GM10248 (cell line): ENCODE data around the gene PJA1.

ENCODE experiments used
- CTCF ChIA-PET: fragments of 300-600 bp; sonication (Branson Sonifier 250); formaldehyde crosslinking; extraction: SDS; loops from one replicate; lab custom pipeline; 2021; ENCODE audit warnings: antibody characterized with exemption; lab: Yijun Ruan, JAX
- POLR2A ChIA-PET: fragments of 350-650 bp; sonication (Branson Sonifier 250); formaldehyde crosslinking; extraction: SDS; loops from one replicate; lab custom pipeline; 2020; ENCODE audit warnings: antibody characterized with exemption; lab: Yijun Ruan, JAX
- DNase-seq: peaks from one replicate; pipeline ENCODE4 v3.0.0; 2012; ENCODE audit errors: extremely low spot score
- TF ChIP-seq, protein P1 (sequence below): IDR thresholded peaks from 2 replicates; pipeline ENCODE4 v1.5.1; 2012; ENCODE audit warnings: mild to moderate bottlenecking, low read depth; ENCODE audit errors: extremely low read depth, missing control alignments, control extremely low read depth

PJA1 gene

DNA sequence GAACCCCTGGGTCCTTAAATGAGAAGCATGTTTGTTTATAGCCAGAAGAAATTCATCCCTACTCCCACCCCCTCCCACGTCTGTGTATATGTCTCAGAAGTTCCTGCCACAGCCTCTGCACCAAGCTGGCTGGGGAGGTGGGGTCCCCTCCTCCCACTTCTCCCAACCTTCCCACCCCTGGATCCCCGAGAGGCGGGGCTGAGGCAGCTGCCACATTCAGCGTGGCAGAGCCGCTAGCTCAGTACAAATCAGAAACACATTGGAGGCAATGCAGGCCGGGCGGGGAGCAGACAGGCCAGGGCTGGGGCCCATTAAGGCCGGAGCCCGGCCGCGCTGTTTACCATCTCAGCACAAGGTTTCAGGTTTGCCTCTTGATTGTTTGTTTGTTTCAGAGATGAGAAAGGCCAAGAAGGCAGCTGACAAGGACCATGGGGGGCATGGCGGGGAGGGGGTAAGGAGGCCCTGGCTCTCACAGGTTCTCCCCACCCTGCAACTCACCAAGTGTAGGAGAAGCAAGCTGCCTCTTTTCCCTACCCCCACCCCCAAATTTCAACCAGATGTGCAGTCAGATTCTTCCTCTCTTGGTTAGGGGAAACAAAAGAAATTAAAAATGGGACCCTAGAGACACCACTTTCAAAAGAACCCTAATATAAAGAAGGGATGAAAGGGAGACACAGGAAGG is 22.3 kb downstream of the PJA1 start:
- ChIA-PET POLR2A (no interaction called here), CTCF (no interaction called here)
- no peak for DNase-seq
- TF ChIP-seq, protein P1, sequence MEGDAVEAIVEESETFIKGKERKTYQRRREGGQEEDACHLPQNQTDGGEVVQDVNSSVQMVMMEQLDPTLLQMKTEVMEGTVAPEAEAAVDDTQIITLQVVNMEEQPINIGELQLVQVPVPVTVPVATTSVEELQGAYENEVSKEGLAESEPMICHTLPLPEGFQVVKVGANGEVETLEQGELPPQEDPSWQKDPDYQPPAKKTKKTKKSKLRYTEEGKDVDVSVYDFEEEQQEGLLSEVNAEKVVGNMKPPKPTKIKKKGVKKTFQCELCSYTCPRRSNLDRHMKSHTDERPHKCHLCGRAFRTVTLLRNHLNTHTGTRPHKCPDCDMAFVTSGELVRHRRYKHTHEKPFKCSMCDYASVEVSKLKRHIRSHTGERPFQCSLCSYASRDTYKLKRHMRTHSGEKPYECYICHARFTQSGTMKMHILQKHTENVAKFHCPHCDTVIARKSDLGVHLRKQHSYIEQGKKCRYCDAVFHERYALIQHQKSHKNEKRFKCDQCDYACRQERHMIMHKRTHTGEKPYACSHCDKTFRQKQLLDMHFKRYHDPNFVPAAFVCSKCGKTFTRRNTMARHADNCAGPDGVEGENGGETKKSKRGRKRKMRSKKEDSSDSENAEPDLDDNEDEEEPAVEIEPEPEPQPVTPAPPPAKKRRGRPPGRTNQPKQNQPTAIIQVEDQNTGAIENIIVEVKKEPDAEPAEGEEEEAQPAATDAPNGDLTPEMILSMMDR, result no peak

DNA sequence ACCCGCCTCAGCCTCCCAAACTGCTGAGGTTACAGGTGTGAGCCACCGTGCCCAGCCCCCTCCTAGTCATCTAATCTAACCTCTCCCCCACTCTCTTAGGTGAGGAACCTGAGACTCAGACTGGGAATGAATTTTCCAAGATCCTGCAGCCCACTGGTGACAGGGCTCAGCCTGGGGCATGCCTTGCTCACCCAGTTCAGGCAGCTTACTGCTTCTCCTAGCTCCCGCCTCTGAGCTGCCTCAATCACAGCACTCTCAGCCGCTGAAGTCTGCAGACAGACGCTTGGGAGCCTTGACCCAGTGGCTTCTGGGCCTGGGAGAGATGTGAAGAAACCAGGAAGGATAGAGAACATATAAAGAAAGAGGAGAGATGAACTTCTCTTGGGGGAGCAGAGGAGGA is 24.4 kb downstream of the PJA1 start:
- ChIA-PET CTCF (no interaction called here), POLR2A (no interaction called here)
- no peak for DNase-seq
- TF ChIP-seq, protein P1, result no peak

DNA sequence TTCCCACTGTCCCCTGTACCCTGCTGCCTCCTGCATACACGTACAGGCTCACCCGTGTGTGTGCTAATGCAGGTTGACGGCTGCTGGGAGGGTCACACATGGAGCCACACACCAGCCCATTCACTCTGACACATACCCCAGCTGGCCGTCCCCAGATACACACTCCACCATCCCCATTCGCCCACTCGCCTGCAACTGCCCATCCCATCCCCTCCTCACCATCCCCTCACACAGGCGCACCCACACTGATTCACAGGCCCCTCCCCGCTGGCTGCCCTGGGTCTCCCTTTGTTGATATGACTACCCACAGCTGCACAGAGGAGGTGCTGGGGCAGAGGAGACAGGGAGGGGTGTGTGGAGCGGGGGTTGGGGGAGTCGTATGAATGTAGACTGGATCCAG is 25.7 kb downstream of the PJA1 start:
- ChIA-PET CTCF (interaction anchor here (0.9 kb wide), 1 partner anchor 312 kb away, joined by 4 read pairs; no protein-coding TSS in a partner anchor), POLR2A (no interaction called here)
- DNase-seq, result no peak
- TF ChIP-seq, protein P1, result no peak

DNA sequence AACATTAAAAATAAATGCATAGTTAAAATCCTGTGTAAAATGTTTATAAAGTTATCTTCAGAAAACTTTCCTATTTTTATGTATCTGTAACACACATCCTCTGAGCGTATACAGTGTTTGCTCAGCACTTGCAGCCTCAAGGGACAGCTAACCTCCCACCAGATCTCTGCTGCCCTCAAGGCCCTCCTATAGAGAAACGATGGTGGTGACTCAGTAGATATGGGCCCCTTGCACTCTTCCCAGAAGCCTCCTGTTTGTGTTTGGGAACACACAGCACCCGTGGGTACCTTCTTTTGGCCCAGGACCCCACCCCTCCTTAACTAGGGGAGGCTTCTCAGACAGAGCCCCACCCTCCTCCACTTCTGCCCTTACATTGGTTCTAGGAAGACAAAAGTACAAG is 26.7 kb downstream of the PJA1 start:
- CTCF ChIA-PET, result interaction anchor here (1.1 kb wide), 1 partner anchor 11 kb away, joined by 4 read pairs; no protein-coding TSS in a partner anchor

DNA sequence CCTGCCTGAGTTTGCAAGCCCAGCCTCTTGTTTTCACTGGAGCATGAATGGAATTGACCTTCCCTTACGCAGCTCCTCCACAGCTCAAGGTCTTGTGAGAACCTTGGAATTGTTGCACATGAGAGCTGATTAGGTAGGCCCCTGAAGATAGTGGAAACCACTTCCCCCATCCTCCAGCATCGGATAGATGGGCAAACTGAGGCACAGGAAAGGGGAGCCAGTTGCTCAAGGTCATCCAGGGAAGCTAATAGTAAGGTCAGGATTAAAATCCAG is 27.2 kb downstream of the PJA1 start:
- TF ChIP-seq, protein P1, result no peak
- DNase-seq, result no peak
- ChIA-PET CTCF (interaction anchor here (1.1 kb wide), 1 partner anchor 10 kb away, joined by 4 read pairs; no protein-coding TSS in a partner anchor), POLR2A (no interaction called here)

More for the DNA sequence above, 26.7 kb downstream of the PJA1 start:
- DNase-seq, result no peak
- TF ChIP-seq, protein P1, result no peak
- POLR2A ChIA-PET, result no interaction called here

DNA sequence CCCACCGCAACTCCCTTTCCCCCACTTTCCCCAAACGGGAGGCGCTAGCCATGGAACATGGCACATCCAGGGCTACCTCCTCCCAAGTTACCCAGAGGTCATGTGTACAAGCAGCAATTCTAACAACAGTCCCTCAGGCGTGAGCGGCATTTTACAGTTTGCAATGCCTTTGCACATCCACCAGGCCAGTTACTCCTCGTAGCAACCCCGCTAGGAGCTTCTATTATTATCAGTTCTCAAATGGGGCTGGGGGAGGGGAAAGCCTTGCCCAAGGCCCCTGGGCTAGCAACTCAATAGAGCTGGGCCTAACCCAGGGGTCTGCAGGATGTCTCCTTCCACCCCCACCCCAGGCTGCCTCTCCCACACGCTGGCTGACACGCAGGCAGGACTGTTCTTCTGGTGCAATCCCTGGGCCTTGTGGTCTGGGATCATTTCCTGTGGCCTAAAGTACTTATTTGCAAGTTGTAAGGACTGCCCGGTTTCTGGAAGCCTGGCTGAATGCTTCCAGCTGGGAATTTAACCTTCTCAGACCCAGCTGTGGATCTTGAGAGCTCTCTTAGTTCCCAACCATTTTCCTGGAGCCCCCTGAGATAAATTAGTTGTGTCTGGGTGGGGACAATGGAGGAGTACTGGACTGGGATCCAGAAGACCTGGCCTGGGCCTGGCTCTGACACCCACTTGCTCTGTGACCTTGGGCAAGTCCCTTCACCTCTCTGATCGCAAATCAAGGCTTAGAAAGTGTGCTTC is 27.7 kb downstream of the PJA1 start:
- POLR2A ChIA-PET, result no interaction called here
- CTCF ChIA-PET, result interaction anchor here (1.1 kb wide), 1 partner anchor 10 kb away, joined by 4 read pairs; no protein-coding TSS in a partner anchor
- DNase-seq, result no peak
- TF ChIP-seq, protein P1, result no peak
